Measurements from ENCODE around the gene SLC4A2.

DNA sequence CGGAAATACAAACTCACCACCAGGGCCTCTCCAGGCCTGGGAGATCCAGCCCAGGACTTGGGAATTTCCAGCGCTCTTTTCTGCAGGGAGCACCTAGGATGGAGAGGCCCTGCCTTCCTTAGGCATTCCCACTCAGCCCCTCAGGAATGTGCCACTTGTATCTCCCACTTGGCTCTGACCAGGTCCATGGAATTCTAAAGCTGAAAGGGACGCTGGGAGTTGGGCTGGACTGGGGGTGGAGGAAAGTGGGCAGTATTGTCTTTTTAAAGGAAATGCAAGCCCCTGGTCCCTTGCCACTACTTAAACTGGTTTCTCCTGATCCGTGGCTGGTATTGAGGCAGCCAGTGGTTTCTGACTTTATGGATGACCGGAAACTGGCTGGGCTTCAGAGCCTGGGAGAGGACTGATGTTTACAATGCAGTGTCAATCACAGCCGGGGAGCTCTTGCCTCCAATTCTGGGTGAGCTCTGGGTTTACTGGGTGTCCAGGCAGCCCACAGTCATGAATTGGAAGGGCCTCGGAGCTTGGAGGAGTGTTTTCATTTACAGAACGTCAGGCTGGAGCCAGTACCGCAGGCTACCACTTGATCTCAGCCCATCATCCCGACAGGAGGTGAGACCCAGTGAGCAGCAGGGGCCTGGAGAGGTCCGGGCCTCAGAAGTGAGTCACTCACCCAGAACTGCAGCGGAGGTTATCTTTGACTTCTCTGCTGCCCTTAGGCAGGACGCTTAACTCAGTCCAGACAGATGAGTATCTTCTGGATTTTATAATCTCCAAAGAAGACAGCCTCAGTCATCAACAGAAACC, 54.2 kb downstream of the SLC4A2 start:
- TF ChIP-seq, protein P1, sequence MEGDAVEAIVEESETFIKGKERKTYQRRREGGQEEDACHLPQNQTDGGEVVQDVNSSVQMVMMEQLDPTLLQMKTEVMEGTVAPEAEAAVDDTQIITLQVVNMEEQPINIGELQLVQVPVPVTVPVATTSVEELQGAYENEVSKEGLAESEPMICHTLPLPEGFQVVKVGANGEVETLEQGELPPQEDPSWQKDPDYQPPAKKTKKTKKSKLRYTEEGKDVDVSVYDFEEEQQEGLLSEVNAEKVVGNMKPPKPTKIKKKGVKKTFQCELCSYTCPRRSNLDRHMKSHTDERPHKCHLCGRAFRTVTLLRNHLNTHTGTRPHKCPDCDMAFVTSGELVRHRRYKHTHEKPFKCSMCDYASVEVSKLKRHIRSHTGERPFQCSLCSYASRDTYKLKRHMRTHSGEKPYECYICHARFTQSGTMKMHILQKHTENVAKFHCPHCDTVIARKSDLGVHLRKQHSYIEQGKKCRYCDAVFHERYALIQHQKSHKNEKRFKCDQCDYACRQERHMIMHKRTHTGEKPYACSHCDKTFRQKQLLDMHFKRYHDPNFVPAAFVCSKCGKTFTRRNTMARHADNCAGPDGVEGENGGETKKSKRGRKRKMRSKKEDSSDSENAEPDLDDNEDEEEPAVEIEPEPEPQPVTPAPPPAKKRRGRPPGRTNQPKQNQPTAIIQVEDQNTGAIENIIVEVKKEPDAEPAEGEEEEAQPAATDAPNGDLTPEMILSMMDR (IDR thresholded peaks at IDR 0.05), result no peak
- no peak for TF ChIP-seq POLR2A (IDR thresholded peaks at IDR 0.05)

Measured in right lobe of liver (tissue), 4 donors.